Endothelial cell of umbilical vein (primary cell): ENCODE results near the gene DNAJC2. TPM values are rescaled to one million over a fixed set of nuclear protein-coding genes. Genes with fewer than 3 reads are reported as not detected.

Experiments used
- BruUV-seq: library from RNA; stranded (reverse); fragments of 400-500 nt; replicated peaks from 2 replicates; lab custom pipeline; 2021; lab: Mats Ljungman, UMichigan
- CTCF ChIA-PET: fragments of 300-600, 350-600 bp; sonication (Branson Sonifier 250); formaldehyde crosslinking; loops from one replicate; lab custom pipeline; 2021; ENCODE audit warnings: antibody characterized with exemption, inconsistent platforms; lab: Charles Lee
- POLR2A ChIA-PET: fragments of 300-600, 350-600 bp; sonication (Branson Sonifier 250); formaldehyde crosslinking; loops from one replicate; lab custom pipeline; 2021; ENCODE audit warnings: antibody characterized with exemption, inconsistent platforms; lab: Charles Lee
- DNase-seq: peaks from one replicate; pipeline ENCODE4 v3.0.0-alpha.2; 2011; ENCODE audit warnings: low read depth, low spot score
- FAIRE-seq: peaks from 2 replicates; lab custom pipeline; 2011; peaks lifted over from hg19 to GRCh38; lab: Jason Lieb, UNC
- H2AFZ ChIP-seq: 2 replicates; pipeline ENCODE4 v1.6.0; 2012; ENCODE audit warnings: low read depth, low read length, control low read depth, inconsistent platforms
- H3K27ac ChIP-seq: 2 replicates; pipeline ENCODE4 v1.5.1; 2011; ENCODE audit warnings: low read depth, mild to moderate bottlenecking, control low read depth, low read length, moderate library complexity; ENCODE audit not compliant: insufficient read depth
- H3K27me3 ChIP-seq, 2 experiments: 2 replicates each; pipeline versions ENCODE4 v1.6.0 to v1.6.1; 2011; ENCODE audit warnings: low read length in 2 of 2, mixed read lengths in 1 of 2; ENCODE audit not compliant: control insufficient read depth in 2 of 2, insufficient read depth in 2 of 2
- H3K36me3 ChIP-seq, 2 experiments: 2 replicates in 1 of 2; 3 replicates in 1 of 2; pipeline ENCODE4 v1.5.1; 2011; ENCODE audit warnings: low read length in 2 of 2, mild to moderate bottlenecking in 1 of 2, moderate library complexity in 1 of 2; ENCODE audit not compliant: control insufficient read depth in 2 of 2, insufficient read depth in 2 of 2; ENCODE audit errors: extremely low read depth in 1 of 2
- H3K4me1 ChIP-seq: 3 replicates; pipeline ENCODE4 v1.5.1; 2011; ENCODE audit warnings: mild to moderate bottlenecking, low read length; ENCODE audit not compliant: control insufficient read depth, insufficient read depth; ENCODE audit errors: extremely low read depth
- H3K4me2 ChIP-seq: 2 replicates; pipeline ENCODE4 v1.6.1; 2011; ENCODE audit warnings: low read length, control low read depth, mixed read lengths; ENCODE audit not compliant: insufficient read depth
- H3K4me3 ChIP-seq, 3 experiments: fragments of 200-600 bp in 1 of 3; sonication (generic), shearing (Covaris generic) in 1 of 3; replicated peaks in 1 of 3; 2 replicates each; pipeline ENCODE4 v1.5.1; 2011 to 2016; ENCODE audit warnings: control low read depth in 3 of 3, low read length in 3 of 3, mild to moderate bottlenecking in 2 of 3, inconsistent platforms in 1 of 3, low read depth in 1 of 3, moderate library complexity in 1 of 3; ENCODE audit not compliant: insufficient read depth in 1 of 3
- H3K79me2 ChIP-seq: 2 replicates; pipeline ENCODE4 v1.6.0; 2012; ENCODE audit warnings: low read length, inconsistent platforms; ENCODE audit not compliant: control insufficient read depth, insufficient read depth
- H3K9ac ChIP-seq: replicated peaks from 2 replicates; pipeline ENCODE3; 2011; ENCODE audit warnings: low read length, control low read depth; ENCODE audit not compliant: insufficient read depth; ENCODE audit errors: extremely low read depth
- H3K9me1 ChIP-seq: replicated peaks from 3 replicates; pipeline ENCODE4 v1.6.0; 2011; ENCODE audit warnings: mild to moderate bottlenecking, low read length; ENCODE audit not compliant: control insufficient read depth, insufficient read depth; ENCODE audit errors: extremely low read depth
- H3K9me3 ChIP-seq: replicated peaks from 2 replicates; pipeline ENCODE4 v1.5.1; 2012; ENCODE audit warnings: low read length, inconsistent platforms; ENCODE audit not compliant: control insufficient read depth, insufficient read depth
- H4K20me1 ChIP-seq: replicated peaks from 2 replicates; pipeline ENCODE3; 2011; ENCODE audit warnings: mild to moderate bottlenecking, low read length; ENCODE audit not compliant: control insufficient read depth, insufficient read depth; ENCODE audit errors: extremely low read depth
- EZH2 ChIP-seq: IDR thresholded peaks from 2 replicates; pipeline ENCODE4 v1.6.1; 2012; ENCODE audit warnings: borderline replicate concordance, low read depth, mild to moderate bottlenecking, moderate library complexity, low read length, inconsistent platforms; ENCODE audit not compliant: severe bottlenecking
- FOS ChIP-seq: IDR thresholded peaks from 2 replicates; pipeline ENCODE4 v1.6.1; 2011; ENCODE audit warnings: mild to moderate bottlenecking, low read length, moderate library complexity, borderline replicate concordance; ENCODE audit not compliant: insufficient read depth
- GATA2 ChIP-seq: IDR thresholded peaks from 2 replicates; pipeline ENCODE4 v1.7.0; 2011; ENCODE audit warnings: low read depth, mild to moderate bottlenecking, moderate library complexity, mixed read lengths, low read length; ENCODE audit not compliant: insufficient read length, insufficient read depth
- JUN ChIP-seq: IDR thresholded peaks from 2 replicates; pipeline ENCODE4 v1.6.1; 2011; ENCODE audit warnings: borderline replicate concordance, low read depth; ENCODE audit not compliant: insufficient read length, insufficient read depth
- MYC ChIP-seq: IDR thresholded peaks from one replicate; pipeline ENCODE4 v1.6.1; 2011; ENCODE audit warnings: mild to moderate bottlenecking, low read depth, low read length
- POLR2A ChIP-seq: IDR thresholded peaks from 2 replicates; pipeline ENCODE4 v1.6.1; 2012; ENCODE audit warnings: low read depth, mild to moderate bottlenecking, control low read depth, low read length
- POLR2AphosphoS5 ChIP-seq: IDR thresholded peaks from 2 replicates; pipeline ENCODE4 v1.6.1; 2012; ENCODE audit warnings: low read depth, mild to moderate bottlenecking, control low read depth, low read length, moderate library complexity; ENCODE audit not compliant: insufficient read depth
- dilution Hi-C: fragments of 300-500 bp; cut with MboI; formaldehyde crosslinking; loops from one replicate; pipeline ENCODE4 v1.15.0; 2019; ENCODE audit warnings: low sequenced_read_pairs; ENCODE audit not compliant: extremely low pct_ligation_motif_present
- intact Hi-C: fragments of 100-400 bp; cut with micrococcal nuclease; formaldehyde crosslinking; loops from one replicate; pipeline ENCODE4 v1.10.0; 2022
- polyA plus RNA-seq, 4 experiments: library from polyadenylated mRNA; depleted of rRNA in 3 of 4; stranded (reverse) in 3 of 4; unstranded in 1 of 4; fragments of >200 nt; gene quantifications; 2 replicates each; pipeline versions ENCODE4 v1.2.1 to v1.2.3, GENCODE V29; 2011 to 2012; ENCODE audit warnings: missing spikeins in 1 of 4
- total RNA-seq: library from RNA; stranded (reverse); gene quantifications from 2 replicates; pipeline ENCODE4 v1.2.3, GENCODE V29; 2021
- TF ChIP-seq, protein P1 (sequence below): IDR thresholded peaks from 2 replicates; pipeline ENCODE4 v1.6.1; 2011; ENCODE audit not compliant: insufficient read depth, insufficient read length
- TF ChIP-seq, protein P2 (sequence below), 2 donors: IDR thresholded peaks; 1 replicate in 1 of 2; 2 replicates in 1 of 2; pipeline ENCODE4 v1.5.1; 2011; ENCODE audit warnings: low read length in 2 of 2, mild to moderate bottlenecking in 2 of 2, moderate library complexity in 2 of 2, control low read depth in 1 of 2, inconsistent platforms in 1 of 2, low read depth in 1 of 2; ENCODE audit not compliant: insufficient read depth in 1 of 2; ENCODE audit errors: extremely low read depth in 1 of 2

Gene DNAJC2
- total and polyA plus RNA-seq, 2 donors (not counting 3 experiments of a cell fraction or from before 2014, with no cell fraction given) = 8.4 to 36.3 TPM

DNA sequence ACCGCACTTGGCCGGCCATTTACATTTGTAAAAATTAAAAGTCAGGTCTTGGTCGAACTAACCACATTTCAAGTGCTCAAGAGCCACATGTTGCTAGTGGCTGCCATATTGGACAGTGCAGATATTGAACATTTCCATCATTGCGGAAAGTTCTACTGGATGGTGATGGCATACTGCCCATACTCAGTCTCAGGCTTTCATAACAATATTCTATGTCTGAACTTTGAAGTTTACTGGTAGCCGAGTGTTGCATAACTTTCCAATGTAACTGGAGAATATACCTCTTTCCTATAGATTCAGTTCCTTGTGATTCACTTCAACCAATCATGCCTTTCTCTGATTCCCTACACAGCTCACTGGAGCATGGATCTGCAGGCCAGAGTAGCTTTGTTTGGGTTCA lies 46.6 kb upstream of the DNAJC2 start:
- Histone ChIP-seq H3K79me2 (no peaks in the 10 kb centered on the region), H3K4me3 (no peak overlapping the region), H2AFZ (no peak overlapping the region), H3K9ac (no peak overlapping the region), H3K4me1 (no peaks in the 10 kb centered on the region), H3K9me3 (no peaks in the 10 kb centered on the region), H3K9me1 (no peaks in the 10 kb centered on the region), H4K20me1 (no peaks in the 10 kb centered on the region), H3K27ac (no peak overlapping the region), H3K27me3 (no peaks in the 10 kb centered on the region), H3K4me2 (no peak overlapping the region), H3K36me3 (no peaks in the 10 kb centered on the region)
- ChIA-PET CTCF (interaction anchor here (0.8 kb wide), 1 partner anchor 11 kb away, joined by 3 read pairs; no protein-coding TSS in a partner anchor), POLR2A (no interaction called here)
- intact Hi-C loops = no loop called here
- BruUV-seq = no TSS peak
- TF ChIP-seq POLR2AphosphoS5 = no peak
- TF ChIP-seq, protein P1, sequence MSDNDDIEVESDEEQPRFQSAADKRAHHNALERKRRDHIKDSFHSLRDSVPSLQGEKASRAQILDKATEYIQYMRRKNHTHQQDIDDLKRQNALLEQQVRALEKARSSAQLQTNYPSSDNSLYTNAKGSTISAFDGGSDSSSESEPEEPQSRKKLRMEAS = no peak
- TF ChIP-seq, protein P2, sequence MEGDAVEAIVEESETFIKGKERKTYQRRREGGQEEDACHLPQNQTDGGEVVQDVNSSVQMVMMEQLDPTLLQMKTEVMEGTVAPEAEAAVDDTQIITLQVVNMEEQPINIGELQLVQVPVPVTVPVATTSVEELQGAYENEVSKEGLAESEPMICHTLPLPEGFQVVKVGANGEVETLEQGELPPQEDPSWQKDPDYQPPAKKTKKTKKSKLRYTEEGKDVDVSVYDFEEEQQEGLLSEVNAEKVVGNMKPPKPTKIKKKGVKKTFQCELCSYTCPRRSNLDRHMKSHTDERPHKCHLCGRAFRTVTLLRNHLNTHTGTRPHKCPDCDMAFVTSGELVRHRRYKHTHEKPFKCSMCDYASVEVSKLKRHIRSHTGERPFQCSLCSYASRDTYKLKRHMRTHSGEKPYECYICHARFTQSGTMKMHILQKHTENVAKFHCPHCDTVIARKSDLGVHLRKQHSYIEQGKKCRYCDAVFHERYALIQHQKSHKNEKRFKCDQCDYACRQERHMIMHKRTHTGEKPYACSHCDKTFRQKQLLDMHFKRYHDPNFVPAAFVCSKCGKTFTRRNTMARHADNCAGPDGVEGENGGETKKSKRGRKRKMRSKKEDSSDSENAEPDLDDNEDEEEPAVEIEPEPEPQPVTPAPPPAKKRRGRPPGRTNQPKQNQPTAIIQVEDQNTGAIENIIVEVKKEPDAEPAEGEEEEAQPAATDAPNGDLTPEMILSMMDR (IDR thresholded peaks at IDR 0.05; ENCODE audit: extremely low read depth in 1 of 2, insufficient read depth in 1 of 2, low read depth in 1 of 2, low read length in 2 of 2) = no peak
- TF ChIP-seq FOS = no peak
- TF ChIP-seq MYC = no peak
- no peak for TF ChIP-seq POLR2A
- TF ChIP-seq JUN = no peak
- no peak for TF ChIP-seq EZH2
- no peak for TF ChIP-seq GATA2
- dilution Hi-C loops = no loop called here
- FAIRE-seq (no peak), DNase-seq (no peak)
